Fibroblast of skin of right biceps (primary cell): ENCODE results near the gene P3H2.
"Not testable (repeated sequence)": the region's sequence is repeated elsewhere in the genome, so short reads cannot be mapped to it uniquely, and the experiment has no call there.

Experiments
- DNase-seq: peaks from one replicate; pipeline ENCODE4 v3.0.0-alpha.2; 2013

The P3H2 gene

DNA sequence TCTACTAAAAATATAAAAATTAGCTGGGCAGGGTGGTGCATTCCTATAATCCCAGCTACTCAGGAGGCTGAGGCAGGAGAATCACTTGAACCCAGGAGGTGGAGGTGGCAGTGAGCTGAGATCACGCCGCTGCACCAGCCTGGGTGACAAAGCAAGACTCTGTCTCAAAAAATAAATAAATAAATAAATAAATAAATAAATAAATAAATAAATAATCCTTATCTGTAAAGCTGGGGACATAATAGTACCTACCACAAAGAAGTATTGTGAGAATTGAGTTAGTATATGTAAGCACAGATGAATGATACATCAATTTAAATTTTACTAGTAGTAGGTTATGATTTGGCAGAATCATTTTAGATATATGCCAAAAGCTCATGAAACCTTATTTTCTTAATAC is 41.5 kb downstream of the P3H2 start:
- DNase-seq, result not testable (repeated sequence)

DNA sequence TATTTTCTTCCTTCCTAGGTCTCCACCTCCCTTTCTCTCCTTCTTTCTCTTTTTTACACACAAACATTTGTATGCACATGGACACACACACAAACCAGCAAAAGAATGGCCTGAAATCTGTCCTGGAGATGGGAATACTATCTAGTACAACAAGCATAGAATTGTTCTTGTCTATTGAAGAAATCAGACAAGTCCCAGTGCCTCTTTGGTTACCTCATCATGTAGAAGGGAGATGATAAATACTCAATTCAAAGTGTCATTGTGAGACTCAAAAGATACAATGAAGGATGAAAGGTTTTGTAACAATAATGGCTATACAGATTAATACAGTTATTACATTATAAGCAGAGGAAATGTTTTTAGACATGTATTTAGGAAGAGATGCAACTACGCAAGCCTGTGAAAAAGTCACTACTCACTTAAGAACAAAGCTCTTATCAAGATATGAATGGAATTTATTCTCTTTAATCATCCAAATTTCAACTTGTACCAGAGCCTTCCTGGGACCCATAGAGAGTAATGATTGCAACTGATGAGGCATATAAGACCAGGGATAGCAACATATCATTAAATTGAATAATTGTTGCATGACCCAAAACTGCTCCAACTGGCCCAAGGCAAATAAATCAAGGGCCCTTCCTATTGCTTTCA is 43.2 kb downstream of the P3H2 start:
- peak; percentile 35 for DNase-seq

DNA sequence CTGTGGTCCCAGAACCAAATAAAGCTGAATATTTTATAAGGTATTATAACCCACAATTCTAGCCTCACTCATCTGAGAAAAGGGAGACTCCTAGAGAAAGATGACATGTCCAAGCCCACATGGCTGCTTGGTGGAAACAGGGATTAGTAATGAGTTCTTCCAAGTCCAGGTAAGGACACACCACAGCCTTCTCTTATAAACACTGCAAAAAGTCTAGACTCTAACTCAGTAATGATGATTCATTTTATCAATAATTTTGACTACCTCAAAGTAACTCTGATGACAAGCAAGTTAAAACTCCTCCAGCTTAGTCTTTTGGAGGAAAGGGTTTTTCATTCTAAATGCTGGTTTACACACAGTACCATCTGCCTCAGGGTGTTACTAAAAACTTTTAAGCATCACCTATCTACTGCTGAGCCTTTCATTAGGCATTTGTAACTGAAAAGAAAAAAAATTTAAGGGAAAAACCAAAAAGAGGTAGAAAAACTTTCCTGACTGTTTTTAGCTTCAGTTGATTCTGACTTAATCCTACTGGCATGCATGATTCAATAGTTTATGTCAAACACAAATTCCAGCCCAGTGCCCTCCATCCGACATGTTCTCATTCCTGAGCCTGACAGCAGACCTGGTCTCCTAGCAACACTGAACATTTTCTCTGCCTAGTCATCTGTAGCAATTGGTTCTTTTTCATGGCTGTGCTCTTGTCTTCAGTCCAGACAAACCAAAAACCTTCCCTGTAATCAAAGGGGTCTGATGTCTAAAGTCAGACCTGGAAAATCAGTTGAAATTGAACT is 43.9 kb downstream of the P3H2 start:
- DNase-seq, result peak; percentile 98

DNA sequence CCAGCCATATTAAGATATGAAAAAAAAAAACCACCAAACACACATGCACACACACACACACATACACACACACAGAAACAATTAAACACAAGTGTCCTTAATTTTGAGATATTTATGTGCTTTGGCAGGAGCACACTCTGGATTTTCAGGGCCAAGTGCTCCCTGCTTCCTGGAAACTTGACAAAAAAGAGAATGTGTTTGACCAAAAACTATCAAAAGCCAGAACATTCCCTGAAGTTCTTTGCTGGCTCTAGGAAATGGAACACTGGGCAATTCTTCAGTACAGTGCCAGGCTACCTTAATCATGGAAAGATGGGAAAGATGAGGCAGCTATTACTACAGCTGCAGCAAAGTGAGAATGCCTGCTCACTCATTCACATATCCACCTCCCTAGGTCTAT is 44.6 kb downstream of the P3H2 start:
- peak; percentile 61 for DNase-seq

DNA sequence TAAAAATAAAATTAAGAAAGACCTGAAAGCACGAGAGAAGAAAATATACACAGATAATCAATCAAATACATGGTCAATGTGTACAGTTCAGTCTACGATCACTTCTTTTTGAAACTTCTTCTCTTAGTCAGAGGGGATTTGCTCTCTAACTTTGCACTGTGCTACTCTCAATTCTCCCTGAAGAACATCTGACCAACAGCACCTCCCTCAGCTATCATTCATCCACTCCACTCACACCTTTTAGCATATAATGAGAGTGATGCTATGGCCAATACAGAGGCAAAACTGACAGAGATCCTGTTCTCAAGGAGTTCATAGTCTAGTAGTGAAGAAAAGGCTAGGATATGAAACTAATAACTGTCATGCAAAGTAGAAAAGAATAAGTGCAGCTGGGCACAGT is 45.9 kb downstream of the P3H2 start:
- no peak for DNase-seq

DNA sequence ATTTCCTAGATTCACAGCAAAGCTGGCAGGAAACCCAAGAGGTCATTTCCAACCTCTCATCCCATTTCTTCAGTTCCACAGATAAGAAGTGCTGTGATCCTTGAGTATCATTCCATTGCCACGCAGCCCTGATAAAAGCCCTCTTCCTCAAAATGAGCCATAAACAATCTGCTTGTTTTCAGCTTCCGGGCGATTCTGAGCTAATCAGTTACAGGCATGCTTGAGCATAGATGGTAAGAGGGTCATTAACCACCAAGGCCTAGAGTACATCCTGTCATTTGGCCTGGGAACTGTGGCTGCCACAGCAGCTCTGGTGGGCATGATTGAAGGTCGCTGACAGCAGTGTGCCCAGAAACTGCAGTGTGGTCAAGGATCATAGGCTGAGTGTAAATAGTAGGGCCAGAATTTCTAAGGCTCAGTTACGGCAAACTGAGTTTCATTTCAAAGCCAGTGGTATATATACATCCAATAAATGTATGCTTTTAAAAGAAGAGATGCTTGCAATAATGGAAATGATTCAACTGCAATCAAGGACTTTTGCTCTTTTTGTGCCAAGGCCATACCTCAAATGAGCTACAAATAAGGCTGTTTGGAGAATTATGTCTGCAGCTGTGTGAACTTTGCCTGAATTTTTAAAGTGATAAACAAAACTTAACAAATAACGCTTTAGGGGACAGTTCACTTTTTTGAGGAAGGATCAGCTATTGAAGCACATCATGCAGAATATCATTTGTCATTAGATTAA is 47.3 kb downstream of the P3H2 start:
- peak; percentile 45 for DNase-seq

DNA sequence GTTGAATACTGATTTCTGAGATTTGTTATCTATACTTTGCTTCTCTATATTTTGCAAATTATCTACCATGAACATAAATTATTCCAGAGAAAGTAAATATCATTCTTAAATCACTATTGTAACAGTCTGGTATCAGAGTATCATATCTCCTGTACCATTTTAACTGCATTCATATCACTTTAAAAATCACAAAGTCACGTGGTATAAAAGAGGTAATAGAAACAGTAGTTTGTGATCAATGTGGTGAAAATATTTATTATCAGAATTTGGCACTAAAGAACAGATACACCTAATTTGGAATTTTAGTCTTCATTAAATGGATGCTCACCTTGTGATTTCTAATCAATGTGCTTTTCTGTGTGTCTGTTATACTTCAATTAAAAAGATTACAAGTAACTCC is 47.8 kb downstream of the P3H2 start:
- no peak for DNase-seq

DNA sequence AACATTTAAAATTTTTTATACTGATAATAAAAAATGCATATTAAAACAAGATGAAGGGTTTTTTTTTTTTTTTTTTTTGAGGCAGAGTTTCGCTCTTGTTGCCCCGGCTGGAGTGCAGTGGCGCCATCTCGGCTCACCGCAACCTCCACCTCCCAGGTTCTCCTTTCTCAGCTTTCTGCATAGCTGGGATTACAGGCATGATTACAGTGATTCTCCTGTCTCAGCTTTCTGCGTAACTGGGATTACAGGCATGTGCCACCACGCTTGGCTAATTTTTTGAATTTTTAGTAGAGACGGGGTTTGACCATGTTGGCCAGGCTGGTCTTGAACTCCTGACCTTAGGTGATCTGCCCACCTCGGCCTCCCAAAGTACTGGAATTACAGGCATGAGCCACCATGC is 48.8 kb downstream of the P3H2 start:
- not testable (repeated sequence) for DNase-seq

DNA sequence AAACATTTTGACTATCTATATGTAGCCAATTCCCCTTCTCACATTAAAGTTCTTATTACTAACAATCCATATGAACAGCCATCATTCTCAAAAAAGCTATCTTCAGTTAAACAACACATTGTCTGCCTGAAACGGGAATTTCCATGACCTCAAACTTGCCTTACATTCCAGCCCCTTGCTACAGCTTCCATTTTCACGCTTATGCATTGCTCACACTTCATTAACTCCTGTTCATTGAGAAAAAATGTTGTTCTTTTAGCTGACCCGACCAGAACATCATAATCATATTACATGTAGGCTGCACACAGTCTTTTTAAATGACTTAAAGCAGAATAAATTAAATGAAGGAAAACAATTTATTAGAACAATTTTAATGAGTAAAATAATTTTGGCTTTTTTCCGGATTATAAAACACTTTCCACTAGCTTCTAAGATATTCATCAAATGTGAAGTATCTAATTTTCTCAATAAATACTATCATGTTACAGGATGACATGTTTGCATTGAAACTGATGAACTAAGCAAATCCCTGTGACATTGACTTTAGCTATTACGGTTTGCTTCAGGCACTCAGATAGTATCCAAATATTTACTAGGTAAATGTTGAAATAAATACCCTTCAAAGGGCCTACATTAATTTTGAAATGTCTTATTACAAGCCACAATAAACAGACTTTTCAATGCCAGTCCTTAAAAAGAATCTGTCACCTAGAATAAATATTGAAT is 49.9 kb downstream of the P3H2 start:
- DNase-seq, result peak; percentile 85

DNA sequence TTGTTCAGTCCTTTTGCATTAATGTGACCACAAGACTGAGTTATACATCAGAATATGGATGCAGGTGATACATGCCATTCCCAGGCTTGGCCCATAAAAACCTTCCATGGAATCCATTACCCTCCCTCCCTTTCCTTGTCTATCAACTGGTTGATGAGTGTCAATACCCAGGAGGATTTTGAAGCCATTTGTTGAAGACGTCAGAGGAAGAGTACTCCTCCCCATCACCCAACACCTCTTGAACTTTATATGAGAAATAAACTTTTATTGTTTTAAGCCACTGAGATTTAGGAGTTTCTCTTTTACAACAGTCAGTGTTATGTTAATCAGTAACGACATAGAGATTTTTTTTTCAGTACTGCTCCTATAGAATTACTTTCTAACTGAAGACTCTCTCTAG is 55.5 kb downstream of the P3H2 start:
- no peak for DNase-seq

DNA sequence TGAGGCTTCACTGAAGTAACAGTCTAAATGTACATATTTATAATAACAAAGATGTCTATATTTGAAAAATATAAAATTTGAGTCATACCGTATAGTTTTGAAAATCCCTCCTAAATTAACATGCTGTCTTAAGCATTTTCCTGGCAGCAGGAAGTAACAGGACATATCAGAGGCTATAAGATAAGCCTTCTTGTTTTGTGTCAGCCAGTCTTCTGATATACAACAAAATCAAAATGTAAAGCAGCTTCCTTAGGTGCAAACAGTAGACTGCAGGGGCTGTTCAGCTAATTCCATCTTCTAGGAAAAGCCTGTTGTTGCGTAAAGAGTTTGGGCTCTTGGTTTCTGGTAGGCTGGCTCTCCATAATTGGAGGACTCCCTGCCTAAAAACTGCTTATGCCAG is 56.0 kb downstream of the P3H2 start:
- no peak for DNase-seq

DNA sequence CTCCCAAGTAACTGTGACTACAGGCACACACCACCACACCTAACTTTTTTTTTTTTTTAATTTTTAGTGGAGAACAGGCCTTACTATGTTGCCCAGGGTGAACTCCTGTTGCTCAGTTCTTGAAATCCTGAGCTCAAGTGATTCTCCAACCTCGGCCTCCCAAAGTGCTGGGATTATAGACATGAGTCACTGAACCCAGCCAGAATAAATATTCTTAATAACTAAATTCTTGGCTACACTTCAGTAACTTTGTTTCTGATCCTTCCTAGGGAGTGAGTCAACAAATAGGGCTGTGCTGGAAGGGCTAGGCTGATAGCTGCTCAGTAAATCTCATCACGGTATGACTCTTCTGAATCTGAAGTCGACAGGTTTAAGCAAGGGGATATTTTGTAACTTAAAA is 56.6 kb downstream of the P3H2 start:
- DNase-seq, result peak; percentile 96

DNA sequence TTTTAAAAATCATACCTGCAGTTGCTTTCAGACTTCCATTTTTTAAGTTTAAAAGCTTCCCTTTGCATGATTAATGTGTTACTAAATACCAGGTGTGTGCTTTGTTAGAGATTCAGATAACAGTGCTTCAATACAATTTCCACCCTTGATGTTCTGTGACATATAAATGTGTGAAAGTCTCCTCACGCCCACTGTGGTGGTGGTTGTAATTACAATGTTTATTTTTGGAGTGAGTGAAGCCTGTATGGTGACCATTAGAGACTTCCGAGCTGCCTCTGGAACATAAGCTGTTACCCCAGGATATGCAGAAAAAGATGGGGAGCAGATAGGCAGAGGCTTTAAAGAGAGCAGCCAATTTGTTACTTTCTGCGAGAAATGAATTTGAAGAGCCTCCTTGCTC is 57.2 kb downstream of the P3H2 start:
- no peak for DNase-seq

DNA sequence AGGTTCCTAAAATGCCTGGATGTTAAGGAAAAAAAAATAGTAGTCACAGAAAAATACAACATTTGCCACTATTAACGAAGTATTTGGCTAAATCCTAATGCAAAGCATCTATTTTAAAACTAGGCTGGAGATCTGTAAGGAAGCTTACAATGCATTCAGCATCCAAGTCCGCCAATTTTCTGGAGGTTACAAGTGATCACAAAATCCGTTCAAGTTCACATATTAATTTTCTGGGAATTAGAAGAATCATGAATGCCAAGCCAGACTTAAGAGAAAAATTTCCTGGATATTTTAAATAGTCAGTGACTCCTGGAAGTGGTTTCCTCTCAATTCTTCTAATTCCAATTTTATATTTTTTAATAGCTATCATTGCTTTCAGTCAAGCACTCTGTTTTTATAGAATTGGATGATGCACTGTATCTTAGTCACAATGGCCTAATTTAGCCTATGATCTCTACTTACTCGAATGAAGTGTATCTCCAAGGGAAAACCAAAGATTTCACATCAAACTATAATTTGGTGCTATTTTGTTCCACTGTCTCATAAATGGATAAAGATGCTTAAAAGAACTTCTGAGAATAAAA is 60.4 kb downstream of the P3H2 start:
- peak; percentile 47 for DNase-seq

DNA sequence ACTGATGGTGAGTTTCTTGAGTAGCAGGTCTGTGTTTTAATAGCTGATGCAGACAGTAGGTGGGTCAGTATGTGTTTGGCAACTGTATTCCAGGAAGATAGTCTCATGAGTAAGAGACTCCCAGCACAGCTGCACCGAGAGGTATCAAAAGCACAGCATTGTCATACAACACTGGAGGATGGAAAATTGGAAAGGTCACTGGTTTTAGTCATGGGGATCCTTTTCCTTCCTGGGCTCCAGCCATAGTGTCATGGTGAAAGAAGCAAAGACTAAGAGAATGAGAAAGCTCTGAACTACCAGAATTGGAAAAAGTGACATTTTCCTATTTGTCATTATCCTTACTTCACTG is 61.5 kb downstream of the P3H2 start:
- peak; percentile 45 for DNase-seq

DNA sequence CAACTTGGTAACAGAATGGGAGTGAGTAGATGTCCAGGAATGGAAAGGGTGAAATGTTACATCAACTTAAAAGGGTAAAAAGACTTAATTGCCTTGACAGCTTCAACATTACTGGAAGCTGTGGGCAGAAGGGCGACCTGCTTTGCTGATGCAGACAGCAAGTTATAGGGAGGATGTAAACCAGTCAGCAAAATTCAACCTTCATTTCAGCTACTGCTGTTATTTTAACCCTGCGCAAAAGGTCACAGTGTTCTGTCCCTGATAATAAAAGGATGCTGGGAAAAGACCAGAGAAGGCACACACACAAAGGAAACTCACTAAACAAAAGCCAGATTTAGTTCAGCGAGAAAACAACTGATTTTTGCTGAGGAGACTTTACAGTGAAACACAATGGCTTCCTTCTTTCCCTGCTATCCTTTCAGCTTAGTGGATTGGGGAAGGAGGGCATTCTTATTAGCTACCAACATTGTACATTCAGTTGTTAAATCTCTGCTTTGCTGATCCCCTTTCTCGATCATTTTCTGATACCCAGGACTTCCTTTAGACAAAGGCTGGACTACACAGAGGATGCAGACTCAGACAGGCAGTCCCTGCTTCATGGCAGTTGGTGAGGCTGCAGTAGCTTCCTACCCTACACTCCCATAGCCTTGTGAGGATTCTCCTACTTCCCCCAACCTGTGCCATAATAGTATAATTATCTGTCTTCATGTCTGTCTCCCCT is 62.0 kb downstream of the P3H2 start:
- peak; percentile 60 for DNase-seq

DNA sequence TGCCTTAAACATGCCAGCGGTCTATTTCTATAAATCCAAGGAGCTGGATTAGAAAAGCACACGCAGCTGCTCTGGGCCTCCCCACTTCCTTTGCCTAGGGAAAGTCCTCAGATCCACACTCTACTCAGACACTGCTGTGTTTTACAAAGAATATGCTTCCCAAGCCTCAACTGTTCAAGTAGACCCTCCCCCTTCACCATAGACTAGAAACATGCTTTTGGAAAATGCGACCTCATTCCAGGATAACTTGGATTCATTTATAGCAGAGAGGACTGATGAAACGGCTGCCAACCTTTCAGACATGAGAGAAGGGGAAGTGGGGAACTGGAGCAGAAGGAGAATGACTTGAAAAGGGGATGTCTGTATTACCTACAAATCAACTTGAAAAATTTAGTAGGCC is 64.0 kb downstream of the P3H2 start:
- DNase-seq, result peak; percentile 82

DNA sequence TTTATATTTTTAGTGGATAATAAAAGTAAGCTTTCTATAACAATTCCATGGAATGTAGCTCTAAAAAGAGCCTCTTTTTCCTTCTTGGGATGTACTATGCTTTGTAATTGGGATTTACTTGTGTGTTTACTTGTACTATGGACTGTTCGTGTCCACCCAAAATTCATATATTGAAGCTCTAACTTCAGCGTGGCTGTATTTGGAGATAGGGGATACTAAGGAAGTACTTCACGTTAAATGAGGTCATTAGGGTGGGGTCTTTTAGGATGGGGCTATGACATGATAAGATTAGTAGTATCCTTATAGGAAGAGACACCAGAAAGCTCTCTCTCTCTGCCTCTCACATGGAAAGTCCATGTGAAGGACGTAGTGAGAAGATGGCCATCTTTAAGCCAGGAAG is 64.9 kb downstream of the P3H2 start:
- no peak for DNase-seq

DNA sequence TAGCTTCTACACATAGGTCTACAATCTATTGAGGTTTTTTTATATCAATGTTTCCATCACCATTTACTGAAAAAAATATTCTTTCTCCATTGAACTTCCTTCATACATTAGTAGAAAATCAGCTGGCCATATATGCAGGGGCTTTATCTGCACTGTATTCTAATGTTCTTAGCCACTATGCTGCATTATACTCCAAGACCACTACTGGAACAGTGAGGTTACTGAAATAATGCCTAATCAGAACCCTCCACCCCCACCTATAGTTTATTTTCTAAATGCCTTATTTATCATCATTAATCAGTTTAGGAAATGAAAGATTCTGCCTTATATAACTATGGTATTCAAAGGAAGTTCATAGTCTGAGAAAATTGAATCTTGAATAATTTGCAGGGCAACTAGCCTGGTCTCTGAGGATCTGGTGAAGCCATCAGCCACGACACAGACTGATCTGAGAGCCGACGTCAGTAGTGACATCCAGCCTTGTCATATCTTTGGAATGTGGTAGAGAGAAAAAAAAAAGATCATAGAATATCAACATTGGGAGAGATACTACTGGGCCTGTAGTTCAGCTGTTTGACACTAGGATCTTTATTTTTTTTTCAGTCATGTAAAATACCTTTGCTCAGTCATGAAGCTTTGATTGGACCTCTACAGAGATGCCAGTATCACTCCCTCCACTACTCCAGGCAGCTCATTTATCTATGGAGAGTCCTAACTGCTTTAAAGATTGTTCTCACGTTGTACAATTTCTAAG is 66.6 kb downstream of the P3H2 start:
- DNase-seq, result peak; percentile 92

DNA sequence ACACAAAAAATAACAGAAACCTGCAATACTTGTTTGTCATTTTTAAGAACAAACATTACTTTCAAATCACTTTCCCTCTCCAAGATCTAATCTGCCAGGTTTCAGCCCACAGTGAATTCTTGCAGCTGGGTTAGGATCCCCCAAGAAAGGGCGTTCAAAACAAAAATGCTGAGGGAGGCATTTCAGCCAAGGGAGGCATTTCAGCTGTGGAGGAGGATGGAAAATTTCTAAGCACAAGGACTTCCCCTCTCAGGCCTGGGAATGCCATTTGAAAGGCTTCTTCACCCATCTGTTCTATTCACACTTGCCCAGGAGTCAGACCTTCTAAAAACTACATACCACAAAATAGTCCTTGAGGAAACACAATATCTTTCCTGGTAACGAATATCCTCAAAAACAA is 69.1 kb downstream of the P3H2 start:
- no peak for DNase-seq

DNA sequence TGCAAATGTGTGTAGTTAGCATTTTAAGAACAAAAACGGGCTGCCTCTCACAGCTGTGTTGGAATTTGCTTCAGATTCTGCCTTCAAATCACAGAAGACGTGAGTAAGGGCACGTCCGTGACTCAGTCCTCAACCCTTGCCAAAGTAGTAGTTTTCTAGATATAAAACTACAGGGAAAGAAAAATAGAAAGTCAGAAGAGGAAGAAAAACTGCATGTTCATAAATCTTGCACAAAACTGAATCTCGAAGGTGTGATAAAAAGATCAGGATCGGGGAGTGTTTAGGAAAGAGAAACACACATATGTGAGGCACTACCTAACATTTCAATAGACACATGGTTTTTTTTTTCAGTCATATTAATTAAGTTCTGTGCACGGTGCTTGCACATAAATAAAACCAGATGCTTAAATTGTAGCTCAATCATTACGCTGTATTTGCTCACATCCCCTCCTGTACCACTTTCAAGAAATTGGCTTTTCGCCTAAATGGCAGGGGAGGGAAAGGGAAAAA is 71.7 kb downstream of the P3H2 start:
- peak; percentile 85 for DNase-seq
